Neural cell (in vitro differentiated cells): ENCODE data around the gene CMTM7. TPM values are rescaled to one million over a fixed set of nuclear protein-coding genes. Genes with fewer than 3 reads are reported as not detected.

Experiments used
- H2AFZ ChIP-seq: fragments of 200-600, 300-800 bp; sonication (generic), shearing (Covaris generic); 2 replicates; pipeline ENCODE4 v1.6.0; 2014; ENCODE audit warnings: low read depth, mild to moderate bottlenecking, antibody characterized with exemption, low read length, moderate library complexity
- H3F3A ChIP-seq: fragments of 200-600 bp; shearing (Covaris generic); 2 replicates; pipeline ENCODE4 v1.6.1; 2016; ENCODE audit warnings: mild to moderate bottlenecking, moderate library complexity, mixed read lengths, antibody characterized with exemption, low read length; ENCODE audit not compliant: insufficient read depth, poor library complexity, severe bottlenecking
- H3K27ac ChIP-seq: fragments of 200-600, 300-800 bp; sonication (generic), shearing (Covaris generic); 2 replicates; pipeline ENCODE4 v1.5.1; 2014; ENCODE audit warnings: mild to moderate bottlenecking, low read length, moderate library complexity
- H3K27me3 ChIP-seq: fragments of 300-800, 200-600 bp; sonication (generic), shearing (Covaris generic); 2 replicates; pipeline ENCODE4 v1.6.0; 2014; ENCODE audit warnings: mild to moderate bottlenecking, low read depth, low read length, moderate library complexity; ENCODE audit not compliant: insufficient read depth
- H3K36me3 ChIP-seq: fragments of 300-800, 200-600 bp; sonication (generic), shearing (Covaris generic); 2 replicates; pipeline ENCODE4 v1.5.1; 2014; ENCODE audit warnings: mild to moderate bottlenecking, antibody characterized with exemption, low read length, moderate library complexity; ENCODE audit not compliant: insufficient read depth
- H3K4me2 ChIP-seq: fragments of 300-800, 200-600 bp; sonication (generic), shearing (Covaris generic); 2 replicates; pipeline ENCODE4 v1.6.0; 2014; ENCODE audit warnings: mild to moderate bottlenecking, low read length
- H3K4me3 ChIP-seq: fragments of 300-800, 200-600 bp; sonication (generic), shearing (Covaris generic); 2 replicates; pipeline ENCODE4 v1.5.1; 2014; ENCODE audit warnings: mild to moderate bottlenecking, low read length, moderate library complexity
- H3K79me2 ChIP-seq: fragments of 200-600 bp; shearing (Covaris generic); replicated peaks from 2 replicates; pipeline ENCODE4 v1.6.0; 2014; ENCODE audit warnings: mild to moderate bottlenecking, low read length, moderate library complexity; ENCODE audit not compliant: insufficient read depth
- H3K9ac ChIP-seq: fragments of 300-800, 200-600 bp; sonication (generic), shearing (Covaris generic); 2 replicates; pipeline ENCODE4 v1.6.1; 2016; ENCODE audit warnings: mild to moderate bottlenecking, low read length, mixed read lengths
- H3K9me2 ChIP-seq: fragments of 200-600 bp; shearing (Covaris generic); 2 replicates; pipeline ENCODE4 v1.6.1; 2016; ENCODE audit warnings: mild to moderate bottlenecking, low read length, mixed read lengths; ENCODE audit not compliant: insufficient read depth
- H3K9me3 ChIP-seq: fragments of 200-600, 300-800 bp; sonication (generic), shearing (Covaris generic); 2 replicates; pipeline ENCODE4 v1.6.1; 2016; ENCODE audit warnings: mild to moderate bottlenecking, mixed run types, low read length, moderate library complexity, mixed read lengths
- H4K20me1 ChIP-seq: fragments of 200-600 bp; shearing (Covaris generic); 2 replicates; pipeline ENCODE4 v1.6.1; 2016; ENCODE audit warnings: mild to moderate bottlenecking, mixed run types; ENCODE audit not compliant: insufficient read depth
- CTCF ChIP-seq: fragments of 450-650 bp; IDR thresholded peaks from 2 replicates; pipeline ENCODE4 v1.5.1; 2014; ENCODE audit warnings: antibody characterized with exemption, mild to moderate bottlenecking, moderate library complexity; ENCODE audit not compliant: poor library complexity, severe bottlenecking
- EP300 ChIP-seq: fragments of 450-650 bp; conservative IDR thresholded peaks from 2 replicates; pipeline ENCODE4 v1.6.1; 2014; ENCODE audit warnings: antibody characterized with exemption, mild to moderate bottlenecking, moderate library complexity; ENCODE audit not compliant: poor library complexity, severe bottlenecking
- EZH2 ChIP-seq: fragments of 200-600, 300-800 bp; shearing (Covaris generic), sonication (generic); IDR thresholded peaks from 2 replicates; pipeline ENCODE4 v1.6.1; 2014; ENCODE audit warnings: antibody characterized with exemption, low read length, borderline replicate concordance, mild to moderate bottlenecking; ENCODE audit not compliant: insufficient read depth, poor library complexity, severe bottlenecking
- MXI1 ChIP-seq: fragments of 450-650 bp; conservative IDR thresholded peaks from 2 replicates; pipeline ENCODE4 v1.6.1; 2014; ENCODE audit warnings: antibody characterized with exemption, mild to moderate bottlenecking; ENCODE audit not compliant: poor library complexity, severe bottlenecking
- POLR2AphosphoS5 ChIP-seq: IDR thresholded peaks from 2 replicates; pipeline ENCODE4 v1.6.1; 2012
- REST ChIP-seq: IDR thresholded peaks from 2 replicates; pipeline ENCODE4 v1.6.1; 2012; ENCODE audit warnings: borderline replicate concordance
- SMC3 ChIP-seq: fragments of 450-650 bp; conservative IDR thresholded peaks from 2 replicates; pipeline ENCODE4 v1.6.1; 2014; ENCODE audit warnings: antibody characterized with exemption, mild to moderate bottlenecking, moderate library complexity; ENCODE audit not compliant: poor library complexity
- TAF1 ChIP-seq: IDR thresholded peaks from 2 replicates; pipeline ENCODE4 v1.6.1; 2012; ENCODE audit warnings: low read depth
- polyA plus RNA-seq: library from polyadenylated mRNA; depleted of rRNA; stranded (reverse); fragments of >200 nt; gene quantifications from 2 replicates; pipeline ENCODE4 v1.2.3, GENCODE V29; 2014

CMTM7 gene
- polyA plus RNA-seq, 1 donor from 2014 or later, result 0.57 TPM

DNA sequence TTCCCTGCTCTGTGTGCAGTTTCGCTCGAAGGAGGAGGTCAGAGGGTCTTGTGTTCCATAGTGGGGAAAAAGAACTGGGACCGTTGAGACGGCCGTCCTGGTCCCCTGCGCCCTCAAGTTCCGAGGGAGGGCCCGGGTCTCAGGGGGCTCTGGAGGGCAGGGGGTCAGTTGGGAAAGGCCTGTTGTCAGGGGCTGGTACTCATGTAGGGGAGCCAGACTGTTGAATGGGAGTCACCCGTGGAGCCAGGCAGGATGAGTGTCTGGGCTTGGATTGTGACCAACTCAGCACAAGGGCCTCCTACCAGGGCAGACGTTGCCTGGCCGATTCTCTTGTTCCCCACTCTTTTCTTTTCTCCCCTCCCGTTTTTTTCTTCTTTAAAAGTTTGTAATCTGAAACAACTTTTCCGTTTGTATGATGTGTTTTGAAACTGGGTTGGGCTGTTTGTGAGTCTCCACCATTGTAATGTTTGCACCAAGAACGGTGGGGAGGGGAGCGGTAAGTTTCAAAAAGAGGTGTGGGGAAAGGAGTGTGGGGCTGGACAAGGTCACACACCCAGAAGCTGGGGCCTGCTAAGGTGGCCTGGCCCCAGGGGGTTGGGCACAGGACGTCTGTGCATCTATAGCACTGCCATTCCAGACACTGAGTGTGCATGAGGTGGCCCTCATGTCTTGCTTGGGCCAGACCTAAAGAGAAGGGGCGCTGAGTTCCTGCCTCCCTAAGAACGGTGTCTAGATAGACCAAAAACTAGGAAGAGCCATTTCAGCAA is 1.1 kb downstream of the CMTM7 start:
- no peaks in the 10 kb centered on the region for H3K79me2 ChIP-seq
- peak overlapping the region; percentile 68 for H3K4me3 ChIP-seq
- no peaks in the 10 kb centered on the region for H3F3A ChIP-seq
- no peak overlapping the region for H2AFZ ChIP-seq
- no peak overlapping the region for H3K9ac ChIP-seq
- no peaks in the 10 kb centered on the region for H3K9me3 ChIP-seq
- no peak overlapping the region for H3K27ac ChIP-seq
- no peaks in the 10 kb centered on the region for H3K9me2 ChIP-seq
- TF ChIP-seq REST (no peak), EZH2 (no peak), SMC3 (no peak), POLR2AphosphoS5 (no peak), MXI1 (no peak), CTCF (no peak), EP300 (no peak)
- peaks cover 26% of the 10 kb centered on the region for H3K27me3 ChIP-seq
- H3K36me3 ChIP-seq, result no peaks in the 10 kb centered on the region
- H3K4me2 ChIP-seq, result no peak overlapping the region
- H4K20me1 ChIP-seq, result no peaks in the 10 kb centered on the region

DNA sequence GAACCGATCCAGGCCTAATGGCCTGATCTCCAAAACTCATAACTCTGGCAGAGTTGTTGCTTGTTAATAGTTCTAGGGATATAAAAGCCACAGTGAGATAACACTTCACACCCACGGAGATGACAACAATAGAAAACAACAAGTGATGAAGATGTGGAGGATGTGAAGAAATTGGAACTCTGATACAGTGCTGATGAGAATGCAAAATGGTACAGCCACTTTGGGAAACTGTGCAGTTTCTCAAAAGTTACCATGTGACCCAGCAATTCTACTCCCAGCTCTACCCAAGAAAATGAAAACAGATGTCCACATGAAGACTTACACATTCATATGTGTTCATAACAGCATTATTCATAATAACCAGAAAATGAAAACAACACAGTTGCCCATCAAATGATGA is 3.8 kb downstream of the CMTM7 start:
- Histone ChIP-seq H2AFZ (no peak overlapping the region), H3K36me3 (no peaks in the 10 kb centered on the region), H3K27ac (no peak overlapping the region), H3K4me2 (no peak overlapping the region), H3K9me2 (no peaks in the 10 kb centered on the region), H3K27me3 (peaks cover 26% of the 10 kb centered on the region), H3K79me2 (no peaks in the 10 kb centered on the region), H3K4me3 (no peak overlapping the region), H3K9me3 (no peaks in the 10 kb centered on the region), H3K9ac (no peak overlapping the region), H4K20me1 (no peaks in the 10 kb centered on the region), H3F3A (no peaks in the 10 kb centered on the region)
- TF ChIP-seq MXI1, result no peak
- TF ChIP-seq EP300, result no peak
- no peak for TF ChIP-seq SMC3
- TF ChIP-seq CTCF, result no peak
- TF ChIP-seq EZH2, result no peak
- no peak for TF ChIP-seq TAF1
- no peak for TF ChIP-seq POLR2AphosphoS5
